Fibroblast of peridontal ligament (primary cell): ENCODE data around the gene C1QTNF9.
A peak's percentile ranks its signal among the peaks of the same experiment; 100 is the strongest.
"Not testable (repeated sequence)": the region's sequence is repeated elsewhere in the genome, so short reads cannot be mapped to it uniquely, and the experiment has no call there.

ENCODE experiments used
- DNase-seq: peaks from one replicate; pipeline ENCODE4 v3.0.0-alpha.2; 2010; ENCODE audit errors: extremely low read depth

C1QTNF9 gene

DNA sequence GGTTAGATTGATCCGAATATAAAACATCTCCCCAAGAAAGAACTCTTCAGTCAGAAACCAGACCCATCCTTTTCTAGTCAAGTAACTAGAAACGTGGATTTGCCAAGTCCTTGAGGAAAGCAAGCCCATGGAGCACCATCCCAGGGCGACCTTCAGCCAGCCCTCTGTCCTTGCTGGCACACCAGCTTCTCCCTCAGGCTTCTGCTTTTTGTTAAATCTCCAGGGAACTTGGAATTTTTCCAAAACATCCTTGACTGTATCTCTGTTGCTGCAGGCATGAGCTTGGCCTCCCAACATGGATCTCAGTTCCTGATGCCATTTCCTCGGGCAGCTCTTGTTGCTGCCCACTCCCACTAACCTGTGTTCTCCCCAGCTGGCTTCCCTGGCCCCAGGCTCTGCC lies 27.1 kb upstream of the C1QTNF9 start:
- no peak for DNase-seq

- no peak for DNase-seq
These were observed 24.4 kb upstream of the C1QTNF9 start for GRCh38 chr13:24284889-24285565.

DNA sequence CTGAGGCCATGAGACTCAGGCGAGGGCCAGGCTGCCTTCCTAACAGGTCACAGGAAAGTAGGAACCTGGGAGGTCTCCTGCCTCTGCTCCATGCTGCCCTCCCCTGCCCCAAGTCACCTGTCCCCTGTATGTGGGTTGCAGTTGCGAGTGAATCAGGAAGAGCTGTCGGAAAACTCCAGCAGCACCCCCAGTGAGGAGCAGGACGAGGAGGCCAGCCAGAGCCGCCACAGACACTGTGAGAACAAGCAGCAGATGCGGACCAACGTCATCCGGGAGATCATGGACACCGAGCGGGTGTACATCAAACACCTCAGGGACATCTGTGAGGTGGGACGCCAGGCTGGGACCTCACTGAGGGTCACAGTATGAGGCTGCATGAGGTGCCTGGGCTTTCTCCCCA lies 22.8 kb upstream of the C1QTNF9 start:
- DNase-seq = no peak

DNA sequence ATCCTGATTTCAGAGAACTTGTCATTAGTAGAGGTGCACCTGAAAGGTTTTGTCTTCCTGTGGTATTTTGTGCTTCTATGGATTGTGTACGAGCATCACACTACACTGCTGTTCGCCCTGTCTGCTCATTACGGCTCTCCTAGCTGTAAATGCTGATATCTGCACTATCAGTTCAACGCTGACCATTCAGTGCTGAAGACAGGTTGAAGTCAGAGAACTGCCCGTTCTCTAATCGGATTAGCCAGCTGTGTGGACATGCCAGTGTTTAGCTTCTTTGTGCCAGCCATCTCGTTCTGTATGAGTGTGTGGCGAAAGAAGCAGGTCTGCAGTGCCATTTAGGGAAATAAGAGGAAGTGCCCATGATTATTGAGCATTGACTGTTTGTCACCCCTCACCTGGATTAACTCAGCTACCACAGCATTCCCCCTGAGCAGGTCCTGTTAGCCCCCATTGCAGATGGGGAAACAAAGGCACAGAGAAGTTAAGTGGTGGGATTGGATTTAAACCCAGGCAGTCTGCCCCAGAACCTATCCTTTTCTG lies 21.6 kb upstream of the C1QTNF9 start:
- no peak for DNase-seq

DNA sequence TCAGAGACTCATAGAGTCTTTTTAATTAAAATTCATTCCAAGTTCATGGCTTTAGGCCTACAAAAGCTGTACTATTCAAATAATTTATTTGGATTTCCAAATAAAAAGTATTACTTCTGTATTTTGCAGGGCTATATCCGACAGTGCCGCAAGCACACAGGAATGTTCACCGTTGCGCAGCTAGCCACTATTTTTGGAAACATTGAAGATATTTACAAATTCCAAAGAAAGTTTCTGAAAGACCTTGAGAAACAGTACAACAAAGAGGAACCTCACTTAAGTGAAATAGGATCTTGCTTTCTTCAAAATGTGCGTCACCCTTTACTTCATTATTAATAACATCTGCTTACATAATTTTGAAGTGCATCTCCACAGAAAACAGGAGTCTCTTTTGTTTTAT lies 20.5 kb upstream of the C1QTNF9 start:
- DNase-seq = no peak

- DNase-seq = no peak
These were observed 19.0 kb upstream of the C1QTNF9 start for GRCh38 chr13:24290280-24290932.

DNA sequence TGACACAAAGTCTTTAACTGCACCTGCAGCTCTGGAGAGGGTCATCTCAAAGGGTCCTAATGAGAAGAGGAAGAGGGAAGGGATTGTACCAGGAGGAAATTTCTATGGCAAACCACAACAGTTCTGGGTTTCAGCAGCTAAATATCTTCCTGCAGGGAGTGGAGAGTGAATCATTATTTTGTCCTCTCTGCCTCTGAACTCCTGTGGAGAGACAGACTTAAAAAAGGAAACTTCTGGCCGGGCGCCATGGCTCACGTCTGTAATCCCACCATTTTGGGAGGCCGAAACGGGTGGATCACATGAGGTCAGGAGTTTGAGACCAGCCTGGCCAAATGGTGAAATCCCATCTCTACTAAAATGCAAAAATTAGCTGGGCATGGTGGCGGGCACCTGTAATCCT lies 16.9 kb upstream of the C1QTNF9 start:
- DNase-seq = no peak

GRCh38 chr13:24293746-24294145 lies 15.6 kb upstream of the C1QTNF9 start:
- no peak for DNase-seq

GRCh38 chr13:24299488-24300114 lies 9.8 kb upstream of the C1QTNF9 start:
- no peak for DNase-seq

GRCh38 chr13:24301434-24301833 lies 7.9 kb upstream of the C1QTNF9 start:
- no peak for DNase-seq

GRCh38 chr13:24301911-24302310 lies 7.5 kb upstream of the C1QTNF9 start:
- DNase-seq = no peak

DNA sequence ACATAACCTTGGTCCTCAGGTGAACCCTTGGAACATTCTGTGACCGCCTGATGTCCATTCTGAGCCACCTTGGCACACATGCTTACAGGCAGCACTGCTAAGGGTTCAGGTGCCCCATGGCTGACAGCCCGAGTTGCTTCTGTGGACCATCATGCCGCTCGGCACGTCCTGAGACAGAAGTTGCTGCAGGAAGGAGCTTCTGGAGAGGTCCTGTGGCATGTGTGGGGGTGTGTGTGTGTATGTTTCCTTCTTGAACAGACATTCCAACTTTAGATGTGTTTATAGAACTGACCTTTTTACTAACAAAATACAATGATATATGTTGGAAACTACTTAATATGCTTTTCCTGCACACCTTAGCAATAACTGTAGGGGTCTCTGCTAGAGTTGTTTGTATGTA lies 4.8 kb upstream of the C1QTNF9 start:
- DNase-seq = no peak

- DNase-seq = peak; percentile 48
These were observed 2.7 kb upstream of the C1QTNF9 start for GRCh38 chr13:24306632-24307031.

DNA sequence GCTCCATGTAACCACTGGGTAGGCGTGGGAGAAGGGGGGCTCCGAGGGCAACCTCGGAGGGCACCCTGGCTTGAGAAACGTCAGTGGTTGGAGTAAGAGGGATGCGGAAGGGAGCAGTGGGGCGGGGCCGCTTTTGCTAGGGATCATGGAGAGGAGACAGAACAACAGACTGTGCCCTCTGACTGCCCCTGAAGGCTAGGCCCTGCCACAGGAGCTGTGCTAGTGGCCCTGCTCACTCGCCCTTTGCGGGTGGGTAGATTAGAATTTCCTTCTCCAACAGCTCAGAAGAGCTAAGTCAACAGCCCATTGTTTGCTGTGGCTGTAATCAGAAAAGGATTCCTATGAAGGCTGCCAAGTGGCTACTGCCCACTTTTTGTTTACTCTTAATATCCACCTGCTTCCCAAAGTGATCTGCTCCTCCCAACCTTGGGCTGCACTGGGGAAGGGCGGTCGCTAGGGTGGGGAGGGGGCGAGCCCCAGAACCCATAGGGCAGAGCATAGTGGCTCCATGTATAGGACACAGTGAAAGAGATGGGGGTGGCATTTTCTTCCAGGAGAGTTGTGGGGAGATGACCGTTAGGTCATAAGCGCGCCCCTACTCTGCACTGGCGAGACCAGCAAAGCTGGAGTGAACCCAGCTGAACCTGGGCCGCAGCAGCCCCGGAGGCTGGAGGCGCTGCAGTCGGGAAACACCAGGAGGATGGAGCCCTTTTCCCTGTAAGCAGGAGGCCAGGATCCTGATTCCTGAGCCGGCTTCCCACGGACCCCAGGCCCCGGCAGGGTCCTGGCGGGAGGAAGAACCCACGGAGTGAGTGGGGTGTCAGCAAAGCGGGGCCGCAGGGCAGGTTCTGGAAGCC lies 1.9 kb upstream of the C1QTNF9 start:
- no peak for DNase-seq

- no peak for DNase-seq
These were observed 1.3 kb upstream of the C1QTNF9 start for GRCh38 chr13:24308068-24308445.

DNA sequence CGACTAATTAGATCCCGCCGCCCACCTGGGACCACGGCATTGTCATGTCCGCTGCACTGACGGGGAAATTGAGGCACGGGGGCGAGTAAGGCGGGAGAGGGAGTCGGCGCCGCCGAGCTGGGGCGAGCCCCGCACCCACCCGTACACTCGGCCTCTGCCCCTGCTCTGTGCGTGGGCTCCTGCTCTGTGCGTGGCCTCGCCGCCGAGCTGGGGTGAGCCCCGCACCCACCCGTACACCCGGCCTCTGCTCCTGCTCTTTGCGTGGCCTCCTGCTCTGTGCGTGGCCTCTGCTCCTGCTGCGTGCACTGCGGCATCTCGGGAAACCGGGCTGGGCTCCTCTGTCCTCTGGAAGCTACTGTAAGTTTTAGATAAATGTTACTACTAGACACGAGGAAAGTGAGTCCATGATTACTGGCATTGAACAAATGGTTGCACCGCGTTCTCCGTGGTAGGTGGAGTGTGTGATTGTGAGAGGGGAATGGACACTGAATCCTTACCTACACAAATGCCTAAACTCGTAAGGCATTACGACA lies 826 bp upstream of the C1QTNF9 start:
- DNase-seq = no peak

DNA sequence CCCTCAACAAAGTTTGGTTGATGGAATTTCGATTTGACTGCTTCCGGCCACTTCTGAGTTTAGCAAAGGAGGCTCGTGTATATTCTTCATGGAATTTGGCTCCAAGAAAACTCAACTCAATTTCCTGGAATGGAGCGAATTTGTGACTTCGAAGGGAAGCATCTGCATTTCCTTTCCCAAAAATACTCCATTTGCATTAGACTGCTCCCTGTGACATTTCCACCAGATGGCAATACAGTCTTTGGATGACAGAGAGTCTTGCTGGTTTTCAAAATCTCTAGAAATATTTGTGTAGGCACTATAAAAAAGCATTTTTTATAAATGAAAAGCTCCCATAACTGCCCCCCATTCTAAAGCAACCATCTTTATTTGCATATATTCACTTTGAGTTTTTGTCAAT lies 4.1 kb downstream of the C1QTNF9 start:
- DNase-seq = peak; percentile 46

GRCh38 chr13:24317835-24318234 lies 8.5 kb downstream of the C1QTNF9 start:
- DNase-seq = not testable (repeated sequence)

GRCh38 chr13:24318878-24319277 lies 9.5 kb downstream of the C1QTNF9 start:
- not testable (repeated sequence) for DNase-seq

DNA sequence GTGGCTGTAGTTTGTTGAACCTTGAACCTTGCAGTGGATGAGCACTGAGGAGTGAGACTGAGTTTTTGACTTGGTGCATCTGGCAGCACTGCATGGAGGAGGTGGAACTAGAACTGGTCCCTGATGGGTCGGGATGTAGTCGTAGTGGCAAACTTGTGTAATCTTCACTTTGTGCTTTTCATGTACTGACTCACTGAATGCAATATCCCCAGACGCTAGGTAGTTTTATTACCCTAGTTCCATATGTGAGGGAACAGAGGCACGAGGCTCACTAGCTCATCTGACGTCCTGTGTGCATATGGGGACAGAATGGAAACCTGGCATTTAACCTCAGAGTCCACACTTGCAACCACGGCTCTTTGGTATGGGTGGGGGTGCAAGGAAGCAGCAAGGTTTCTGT lies 10.3 kb downstream of the C1QTNF9 start:
- DNase-seq = not testable (repeated sequence)

DNA sequence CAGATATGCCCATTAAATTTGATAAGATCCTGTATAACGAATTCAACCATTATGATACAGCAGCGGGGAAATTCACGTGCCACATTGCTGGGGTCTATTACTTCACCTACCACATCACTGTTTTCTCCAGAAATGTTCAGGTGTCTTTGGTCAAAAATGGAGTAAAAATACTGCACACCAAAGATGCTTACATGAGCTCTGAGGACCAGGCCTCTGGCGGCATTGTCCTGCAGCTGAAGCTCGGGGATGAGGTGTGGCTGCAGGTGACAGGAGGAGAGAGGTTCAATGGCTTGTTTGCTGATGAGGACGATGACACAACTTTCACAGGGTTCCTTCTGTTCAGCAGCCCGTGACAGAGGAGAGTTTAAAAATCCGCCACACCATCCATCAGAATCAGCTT lies 12.0 kb downstream of the C1QTNF9 start:
- not testable (repeated sequence) for DNase-seq

DNA sequence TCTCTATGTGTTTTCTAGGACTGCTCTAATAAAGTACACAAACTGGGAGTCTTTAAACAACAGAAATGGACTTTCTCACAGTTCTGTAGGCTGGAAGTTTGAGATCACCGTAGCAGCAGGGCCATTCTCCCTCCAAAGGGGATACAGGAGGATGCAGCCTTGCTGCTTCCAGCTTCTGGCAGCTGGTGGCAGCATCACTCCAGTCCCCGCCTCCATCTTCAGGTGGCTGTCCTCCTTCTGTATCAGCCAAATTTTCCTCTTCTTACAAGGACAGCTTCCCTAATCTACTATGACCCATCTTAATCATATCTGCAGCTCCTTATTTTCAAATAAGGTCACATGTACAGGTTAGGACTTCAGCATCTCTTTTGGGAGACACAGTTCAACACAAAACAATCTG lies 13.1 kb downstream of the C1QTNF9 start:
- not testable (repeated sequence) for DNase-seq
